Astrocyte of the cerebellum (primary cell): ENCODE measurements around the gene KCNC1.

ENCODE experiments used
- DNase-seq: peaks from one replicate; pipeline ENCODE4 v3.0.0-alpha.2; 2011; ENCODE audit warnings: low read depth
- H3K4me3 ChIP-seq: 2 replicates; pipeline ENCODE4 v1.5.1; 2011; ENCODE audit warnings: mild to moderate bottlenecking, low read depth, low read length, moderate library complexity
- in situ Hi-C: cut with HindIII; loops from 2 replicates; pipeline ENCODE4 v1.10.0; 2017; ENCODE audit warnings: low sequenced_read_pairs
- TF ChIP-seq, protein P1 (sequence below): IDR thresholded peaks from 2 replicates; pipeline ENCODE4 v1.5.1; 2012; ENCODE audit warnings: low read length, low read depth, moderate library complexity, mild to moderate bottlenecking; ENCODE audit errors: missing control alignments

KCNC1 gene

GRCh38 chr11:17741487-17741886 lies 6.9 kb downstream of the KCNC1 start:
- in situ Hi-C loops: no loop called here
- DNase-seq: no peak

GRCh38 chr11:17742019-17742418 lies 7.4 kb downstream of the KCNC1 start:
- in situ Hi-C loops: no loop called here
- no peak overlapping the region for H3K4me3 ChIP-seq
- DNase-seq: no peak
- TF ChIP-seq, protein P1, sequence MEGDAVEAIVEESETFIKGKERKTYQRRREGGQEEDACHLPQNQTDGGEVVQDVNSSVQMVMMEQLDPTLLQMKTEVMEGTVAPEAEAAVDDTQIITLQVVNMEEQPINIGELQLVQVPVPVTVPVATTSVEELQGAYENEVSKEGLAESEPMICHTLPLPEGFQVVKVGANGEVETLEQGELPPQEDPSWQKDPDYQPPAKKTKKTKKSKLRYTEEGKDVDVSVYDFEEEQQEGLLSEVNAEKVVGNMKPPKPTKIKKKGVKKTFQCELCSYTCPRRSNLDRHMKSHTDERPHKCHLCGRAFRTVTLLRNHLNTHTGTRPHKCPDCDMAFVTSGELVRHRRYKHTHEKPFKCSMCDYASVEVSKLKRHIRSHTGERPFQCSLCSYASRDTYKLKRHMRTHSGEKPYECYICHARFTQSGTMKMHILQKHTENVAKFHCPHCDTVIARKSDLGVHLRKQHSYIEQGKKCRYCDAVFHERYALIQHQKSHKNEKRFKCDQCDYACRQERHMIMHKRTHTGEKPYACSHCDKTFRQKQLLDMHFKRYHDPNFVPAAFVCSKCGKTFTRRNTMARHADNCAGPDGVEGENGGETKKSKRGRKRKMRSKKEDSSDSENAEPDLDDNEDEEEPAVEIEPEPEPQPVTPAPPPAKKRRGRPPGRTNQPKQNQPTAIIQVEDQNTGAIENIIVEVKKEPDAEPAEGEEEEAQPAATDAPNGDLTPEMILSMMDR: no peak

More at GRCh38 chr11:17741487-17741886, 6.9 kb downstream of the KCNC1 start:
- TF ChIP-seq, protein P1: no peak
- no peak overlapping the region for H3K4me3 ChIP-seq

DNA sequence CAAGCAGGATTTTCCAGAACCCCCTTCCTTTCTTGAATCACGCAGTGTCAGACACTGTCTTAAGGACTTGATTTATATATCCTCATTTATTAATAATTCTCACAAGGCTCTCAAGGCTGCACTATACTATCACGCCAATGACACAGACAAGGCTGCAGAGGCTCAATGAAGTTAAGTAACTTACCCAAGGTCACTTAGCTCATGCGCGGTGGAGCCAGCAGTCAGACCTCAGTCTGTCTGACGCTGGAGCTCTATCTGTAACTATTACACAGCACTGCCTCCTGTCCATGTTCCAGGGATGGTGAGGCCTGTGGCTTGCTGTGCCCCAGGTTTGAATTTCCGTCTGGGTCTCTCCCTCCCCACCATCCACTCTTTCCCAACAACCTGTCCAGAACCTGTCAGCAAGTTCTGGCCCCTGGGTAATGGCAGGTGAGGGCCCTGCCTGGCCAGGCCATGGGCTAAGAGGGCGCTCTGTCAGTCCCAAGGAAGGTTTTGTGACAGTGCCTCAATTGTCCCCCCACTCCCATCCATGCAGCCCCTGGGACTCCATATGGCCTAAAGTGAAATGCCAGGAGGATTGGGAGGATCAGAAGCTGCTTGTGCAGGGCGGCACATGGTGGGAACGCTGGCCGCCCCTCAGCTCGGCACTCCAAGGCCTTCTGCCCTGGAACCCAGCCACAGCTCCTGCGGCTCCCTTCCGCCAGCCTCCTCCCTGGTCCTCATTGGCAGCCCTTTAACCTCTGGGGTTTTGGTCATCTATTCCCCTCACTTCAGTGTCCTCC lies 8.6 kb downstream of the KCNC1 start:
- no peak overlapping the region for H3K4me3 ChIP-seq
- in situ Hi-C loops: no loop called here
- DNase-seq: no peak
- TF ChIP-seq, protein P1: no peak

DNA sequence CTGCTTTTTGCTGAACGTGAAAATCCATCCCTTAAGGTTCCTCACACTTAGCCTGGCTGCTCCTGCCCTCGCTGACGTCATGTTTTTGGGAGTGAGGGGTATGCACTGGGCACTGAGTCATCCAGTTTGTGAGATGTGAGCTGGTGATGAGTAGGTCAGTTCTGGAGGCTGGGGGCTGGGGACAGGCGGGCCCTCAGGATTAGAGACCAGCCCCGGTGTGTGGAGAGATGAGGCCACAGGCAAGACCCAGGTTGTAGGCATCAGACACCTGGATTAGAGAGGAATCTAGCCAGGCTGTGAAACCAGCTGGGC lies 9.2 kb downstream of the KCNC1 start:
- TF ChIP-seq, protein P1: no peak
- no peak for DNase-seq
- no peak overlapping the region for H3K4me3 ChIP-seq
- in situ Hi-C loops: no loop called here

- TF ChIP-seq, protein P1: no peak
- no peak for DNase-seq
- in situ Hi-C loops: no loop called here
- H3K4me3 ChIP-seq: no peak overlapping the region
Measured at GRCh38 chr11:17744151-17744940, 9.8 kb downstream of the KCNC1 start.

DNA sequence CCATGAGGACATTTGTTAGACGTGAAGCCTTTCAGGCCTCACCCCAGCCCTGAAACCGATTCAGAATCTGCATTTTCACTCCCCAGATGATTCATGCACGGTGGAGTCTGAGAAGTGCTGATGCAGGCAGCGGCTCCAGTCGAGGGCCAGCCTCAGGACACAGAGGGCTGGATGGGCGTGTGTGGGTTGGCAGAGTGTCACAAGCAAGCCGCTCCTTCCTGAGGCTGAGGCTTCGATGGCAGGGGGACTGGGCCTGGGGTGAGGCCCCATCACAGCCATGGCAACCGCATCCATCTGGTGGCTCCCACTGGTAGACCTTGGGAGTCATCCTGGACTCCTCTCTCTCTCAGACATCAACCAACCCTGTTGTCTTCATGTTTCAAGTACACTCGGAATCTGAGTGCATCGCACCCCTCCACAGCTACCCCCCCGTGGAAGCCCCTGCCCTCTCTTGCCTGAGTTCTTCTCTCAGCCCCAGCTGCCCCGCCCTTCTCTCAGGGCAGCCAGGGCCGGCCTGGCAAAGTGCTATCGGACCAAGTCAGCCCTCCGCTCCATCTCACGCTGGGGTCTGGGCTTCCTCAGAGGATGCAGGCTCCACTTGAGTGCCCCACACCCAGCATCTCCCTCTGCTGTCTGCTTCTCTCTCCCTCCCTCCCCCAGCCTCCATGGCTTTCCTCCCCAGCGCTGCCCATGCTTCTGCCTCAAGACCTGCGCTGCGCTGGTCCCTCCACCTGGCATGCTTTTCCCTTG lies 10.6 kb downstream of the KCNC1 start:
- in situ Hi-C loops: no loop called here
- no peak overlapping the region for H3K4me3 ChIP-seq
- no peak for DNase-seq
- TF ChIP-seq, protein P1: no peak
